HepG2 (cell line): ENCODE measurements around the gene TTC39C. TPM values are rescaled to one million over a fixed set of nuclear protein-coding genes. Genes with fewer than 3 reads are reported as not detected.

Experiments
- CC2D1A ChIP-seq: sonication (generic); formaldehyde crosslinking; IDR thresholded peaks from 2 replicates; pipeline ENCODE4 v1.8.1; 2023; ENCODE audit warnings: mild to moderate bottlenecking, missing genetic modification reagents
- GLMP ChIP-seq: sonication (generic); formaldehyde crosslinking; IDR thresholded peaks from 2 replicates; pipeline ENCODE4 v1.9.0; 2021; ENCODE audit warnings: missing genetic modification reagents, mild to moderate bottlenecking, borderline replicate concordance
- MEIS1 ChIP-seq: sonication (generic); formaldehyde crosslinking; IDR thresholded peaks from 2 replicates; pipeline ENCODE4 v1.9.0; 2021; ENCODE audit warnings: mild to moderate bottlenecking, missing genetic modification reagents, moderate library complexity, borderline replicate concordance
- MIXL1 ChIP-seq: IDR thresholded peaks from 2 replicates; pipeline ENCODE4 v1.6.1; 2016
- MXD4 ChIP-seq: IDR thresholded peaks from 2 replicates; pipeline ENCODE4 v1.6.1; 2016; ENCODE audit warnings: mild to moderate bottlenecking, missing biosample characterization, missing genetic modification reagents
- ONECUT2 ChIP-seq: sonication (generic); formaldehyde crosslinking; IDR thresholded peaks from 2 replicates; pipeline ENCODE4 v1.4.0; 2020; ENCODE audit warnings: missing genetic modification reagents
- SNRNP70 ChIP-seq: fragments of 200-400 bp; formaldehyde crosslinking; IDR thresholded peaks from 2 replicates; pipeline ENCODE4 v1.6.1; 2017; ENCODE audit warnings: mild to moderate bottlenecking, low read depth, low read length, moderate library complexity
- SUZ12 ChIP-seq: fragments of 150-350 bp; IDR thresholded peaks from 2 replicates; pipeline ENCODE4 v1.6.1; 2014; ENCODE audit warnings: low read depth, low read length
- TAF1 ChIP-seq: sonication (generic); formaldehyde crosslinking; IDR thresholded peaks from 2 replicates; pipeline ENCODE4 v1.4.0; 2020; ENCODE audit warnings: missing genetic modification reagents
- ZFP36 ChIP-seq: fragments of 150-350 bp; IDR thresholded peaks from 2 replicates; pipeline ENCODE4 v1.6.1; 2018; ENCODE audit warnings: borderline replicate concordance, low read length, low read depth; ENCODE audit not compliant: partially characterized antibody
- ZFP91 ChIP-seq: sonication (generic); formaldehyde crosslinking; IDR thresholded peaks from 2 replicates; pipeline ENCODE4 v1.9.0; 2022; ENCODE audit warnings: missing genetic modification reagents, mild to moderate bottlenecking, borderline replicate concordance
- ZNF143 ChIP-seq: sonication (generic); formaldehyde crosslinking; IDR thresholded peaks from 2 replicates; pipeline ENCODE4 v1.4.0; 2020; ENCODE audit warnings: missing genetic modification reagents
- ZNF230 ChIP-seq: sonication (generic); formaldehyde crosslinking; IDR thresholded peaks from 2 replicates; pipeline ENCODE4 v1.4.0; 2020; ENCODE audit warnings: mild to moderate bottlenecking, missing genetic modification reagents
- ZNF335 ChIP-seq: sonication (generic); formaldehyde crosslinking; IDR thresholded peaks from 2 replicates; pipeline ENCODE4 v1.4.0; 2020; ENCODE audit warnings: missing genetic modification reagents
- ZNF484 ChIP-seq: sonication (generic); formaldehyde crosslinking; IDR thresholded peaks from 2 replicates; pipeline ENCODE4 v1.5.1; 2020; ENCODE audit warnings: mild to moderate bottlenecking, low read depth, missing genetic modification reagents, borderline replicate concordance
- ZNF564 ChIP-seq: sonication (generic); formaldehyde crosslinking; IDR thresholded peaks from 2 replicates; pipeline ENCODE4 v1.8.1; 2023; ENCODE audit warnings: mild to moderate bottlenecking, missing genetic modification reagents
- ZNF776 ChIP-seq: sonication (generic); formaldehyde crosslinking; IDR thresholded peaks from 2 replicates; pipeline ENCODE4 v1.4.0; 2020; ENCODE audit warnings: mild to moderate bottlenecking, missing genetic modification reagents
- polyA plus RNA-seq, 8 experiments: library from polyadenylated mRNA; depleted of rRNA in 3 of 8; stranded (reverse) in 7 of 8; unstranded in 1 of 8; fragments of >200 nt; fragmentation: Illumina TruSeq in 4 of 8; extraction: Trizol in 4 of 8; gene quantifications; 2 replicates each; pipeline versions ENCODE4 v1.2.1 to v1.2.3, GENCODE V29; 2011 to 2016; ENCODE audit warnings: low read depth in 4 of 8, missing spikeins in 1 of 8, mixed read lengths in 1 of 8; ENCODE audit not compliant: insufficient read depth in 1 of 8
- total RNA-seq, 5 experiments: library from RNA; depleted of rRNA; stranded (reverse); fragments of >200 nt; fragmentation: Illumina TruSeq; extraction: Trizol; gene quantifications; 2 replicates each; pipeline ENCODE4 v1.2.3, GENCODE V29; 2016; ENCODE audit warnings: low read depth in 1 of 5
- TF ChIP-seq, protein P1 (sequence below): sonication (generic); formaldehyde crosslinking; IDR thresholded peaks from 2 replicates; pipeline ENCODE4 v1.5.0; 2020; ENCODE audit warnings: mild to moderate bottlenecking, missing genetic modification reagents, borderline replicate concordance
- TF ChIP-seq, protein P2 (sequence below): fragments of 450-650 bp; IDR thresholded peaks from 2 replicates; pipeline ENCODE4 v1.6.1; 2017; ENCODE audit warnings: mild to moderate bottlenecking

The TTC39C gene
- total and polyA plus RNA-seq, 2 of the 13 experiments (the other 11 are each of a cell fraction or from before 2014, with no cell fraction given): 19.1 to 25.9 TPM

DNA sequence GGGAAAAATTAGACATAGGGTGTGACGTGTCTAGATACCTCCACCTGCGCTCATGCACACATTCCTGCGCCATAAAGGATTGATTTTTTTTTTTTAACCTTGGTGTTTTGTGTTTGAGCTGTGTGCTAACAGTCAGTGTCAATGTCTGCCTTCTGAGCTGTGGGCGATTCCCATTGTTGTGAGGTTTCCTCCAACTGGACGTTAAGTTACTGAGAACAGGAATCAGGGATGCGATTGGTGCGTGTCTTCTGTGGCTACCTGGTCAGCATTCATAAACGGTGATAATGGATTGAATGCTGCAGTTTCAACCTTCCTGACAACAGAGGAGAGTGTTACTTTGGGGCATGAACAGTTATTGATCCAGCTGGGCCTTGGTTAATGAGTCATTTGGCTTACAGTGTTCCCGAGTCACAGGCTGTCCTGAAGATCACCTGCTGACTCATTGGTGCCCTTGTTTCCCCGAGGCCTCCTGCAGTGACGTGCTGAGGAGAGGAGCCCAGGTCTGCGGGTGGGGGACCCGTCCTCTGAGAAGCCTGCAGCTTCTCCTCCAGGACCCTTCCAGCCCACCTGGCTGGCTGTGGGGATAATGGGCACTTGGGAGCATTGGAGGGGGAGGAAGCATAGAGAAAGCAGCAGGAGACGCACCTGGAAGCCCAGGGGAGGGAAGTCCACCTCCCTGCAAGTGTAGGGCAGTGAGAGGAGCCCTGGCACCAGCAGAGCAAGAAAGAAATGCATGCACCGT, 98.5 kb downstream of the TTC39C start (continued):
- TF ChIP-seq, protein P1, sequence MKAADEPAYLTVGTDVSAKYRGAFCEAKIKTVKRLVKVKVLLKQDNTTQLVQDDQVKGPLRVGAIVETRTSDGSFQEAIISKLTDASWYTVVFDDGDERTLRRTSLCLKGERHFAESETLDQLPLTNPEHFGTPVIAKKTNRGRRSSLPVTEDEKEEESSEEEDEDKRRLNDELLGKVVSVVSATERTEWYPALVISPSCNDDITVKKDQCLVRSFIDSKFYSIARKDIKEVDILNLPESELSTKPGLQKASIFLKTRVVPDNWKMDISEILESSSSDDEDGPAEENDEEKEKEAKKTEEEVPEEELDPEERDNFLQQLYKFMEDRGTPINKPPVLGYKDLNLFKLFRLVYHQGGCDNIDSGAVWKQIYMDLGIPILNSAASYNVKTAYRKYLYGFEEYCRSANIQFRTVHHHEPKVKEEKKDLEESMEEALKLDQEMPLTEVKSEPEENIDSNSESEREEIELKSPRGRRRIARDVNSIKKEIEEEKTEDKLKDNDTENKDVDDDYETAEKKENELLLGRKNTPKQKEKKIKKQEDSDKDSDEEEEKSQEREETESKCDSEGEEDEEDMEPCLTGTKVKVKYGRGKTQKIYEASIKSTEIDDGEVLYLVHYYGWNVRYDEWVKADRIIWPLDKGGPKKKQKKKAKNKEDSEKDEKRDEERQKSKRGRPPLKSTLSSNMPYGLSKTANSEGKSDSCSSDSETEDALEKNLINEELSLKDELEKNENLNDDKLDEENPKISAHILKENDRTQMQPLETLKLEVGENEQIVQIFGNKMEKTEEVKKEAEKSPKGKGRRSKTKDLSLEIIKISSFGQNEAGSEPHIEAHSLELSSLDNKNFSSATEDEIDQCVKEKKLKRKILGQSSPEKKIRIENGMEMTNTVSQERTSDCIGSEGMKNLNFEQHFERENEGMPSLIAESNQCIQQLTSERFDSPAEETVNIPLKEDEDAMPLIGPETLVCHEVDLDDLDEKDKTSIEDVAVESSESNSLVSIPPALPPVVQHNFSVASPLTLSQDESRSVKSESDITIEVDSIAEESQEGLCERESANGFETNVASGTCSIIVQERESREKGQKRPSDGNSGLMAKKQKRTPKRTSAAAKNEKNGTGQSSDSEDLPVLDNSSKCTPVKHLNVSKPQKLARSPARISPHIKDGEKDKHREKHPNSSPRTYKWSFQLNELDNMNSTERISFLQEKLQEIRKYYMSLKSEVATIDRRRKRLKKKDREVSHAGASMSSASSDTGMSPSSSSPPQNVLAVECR (CRISPR knock-in tag): peak; percentile 76; the same call in 1 of the 2 replicates
- TF ChIP-seq CC2D1A (CRISPR knock-in tag) (no peak), SUZ12 (no peak), ZNF143 (peak; percentile 30; the same call in 1 of the 2 replicates), MXD4 (peak; percentile 52; the same call in 1 of the 2 replicates), GLMP (CRISPR knock-in tag) (no peak), ZNF564 (CRISPR knock-in tag) (0 out of 2 replicates have a peak, but pooled peaks have one; percentile 39), ZFP36 (no peak), ZNF335 (CRISPR knock-in tag) (0 out of 2 replicates have a peak, but pooled peaks have one; percentile 46), ZNF776 (CRISPR knock-in tag) (no peak), MEIS1 (CRISPR knock-in tag) (peak; percentile 83; the same call in 1 of the 2 replicates), ONECUT2 (CRISPR knock-in tag) (peak; percentile 98), TAF1 (peak; percentile 46; the same call in 1 of the 2 replicates), SNRNP70 (no peak), ZFP91 (peak; percentile 40; the same call in 1 of the 2 replicates), ZNF484 (CRISPR knock-in tag) (no peak), MIXL1 (CRISPR knock-in tag) (peak; percentile 86), ZNF230 (CRISPR knock-in tag) (no peak)
- TF ChIP-seq, protein P2, sequence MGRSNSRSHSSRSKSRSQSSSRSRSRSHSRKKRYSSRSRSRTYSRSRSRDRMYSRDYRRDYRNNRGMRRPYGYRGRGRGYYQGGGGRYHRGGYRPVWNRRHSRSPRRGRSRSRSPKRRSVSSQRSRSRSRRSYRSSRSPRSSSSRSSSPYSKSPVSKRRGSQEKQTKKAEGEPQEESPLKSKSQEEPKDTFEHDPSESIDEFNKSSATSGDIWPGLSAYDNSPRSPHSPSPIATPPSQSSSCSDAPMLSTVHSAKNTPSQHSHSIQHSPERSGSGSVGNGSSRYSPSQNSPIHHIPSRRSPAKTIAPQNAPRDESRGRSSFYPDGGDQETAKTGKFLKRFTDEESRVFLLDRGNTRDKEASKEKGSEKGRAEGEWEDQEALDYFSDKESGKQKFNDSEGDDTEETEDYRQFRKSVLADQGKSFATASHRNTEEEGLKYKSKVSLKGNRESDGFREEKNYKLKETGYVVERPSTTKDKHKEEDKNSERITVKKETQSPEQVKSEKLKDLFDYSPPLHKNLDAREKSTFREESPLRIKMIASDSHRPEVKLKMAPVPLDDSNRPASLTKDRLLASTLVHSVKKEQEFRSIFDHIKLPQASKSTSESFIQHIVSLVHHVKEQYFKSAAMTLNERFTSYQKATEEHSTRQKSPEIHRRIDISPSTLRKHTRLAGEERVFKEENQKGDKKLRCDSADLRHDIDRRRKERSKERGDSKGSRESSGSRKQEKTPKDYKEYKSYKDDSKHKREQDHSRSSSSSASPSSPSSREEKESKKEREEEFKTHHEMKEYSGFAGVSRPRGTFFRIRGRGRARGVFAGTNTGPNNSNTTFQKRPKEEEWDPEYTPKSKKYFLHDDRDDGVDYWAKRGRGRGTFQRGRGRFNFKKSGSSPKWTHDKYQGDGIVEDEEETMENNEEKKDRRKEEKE: no peak
